ENCODE results near the gene RBM20. TPM values are rescaled to one million over a fixed set of nuclear protein-coding genes. Genes with fewer than 3 reads are reported as not detected.
A peak's percentile ranks its signal among the peaks of the same experiment; 100 is the strongest.
"Not testable (repeated sequence)": the region's sequence is repeated elsewhere in the genome, so short reads cannot be mapped to it uniquely, and the experiment has no call there.

RBM20 gene
- total RNA-seq, 1 experiment from 2014 or later: 0.10 TPM

GRCh38 chr10:110865809-110866482, 221.8 kb downstream of the RBM20 start:
- TF ChIP-seq POLR2AphosphoS5 (IDR thresholded peaks at IDR 0.05; ENCODE audit: low read depth, low read length) (no peak), REST (IDR thresholded peaks at IDR 0.05; ENCODE audit: insufficient read depth in 1 of 2, low read depth in 2 of 2, low read length in 1 of 2) (no peak), SIN3A (IDR thresholded peaks at IDR 0.05; ENCODE audit: borderline replicate concordance, insufficient read depth, low read depth, low read length) (no peak), TCF7L2 (IDR thresholded peaks at IDR 0.05; ENCODE audit: low read depth, low read length) (no peak), CTCF (IDR thresholded peaks at IDR 0.05) (no peak)
- in situ Hi-C loops (cut with HindIII; ENCODE audit: low pct_unique_long_range_greater_than_20kb, low sequenced_read_pairs) (no loop called here), intact Hi-C loops (cut with micrococcal nuclease; ENCODE audit: unreplicated experiment) (no loop called here)
- BruUV-seq (replicated peaks): no TSS peak
- H3K27me3 ChIP-seq (ENCODE audit: control insufficient read depth, insufficient read depth, low read length): no peaks in the 10 kb centered on the region
- no peaks in the 10 kb centered on the region for H3K9me3 ChIP-seq (ENCODE audit: control insufficient read depth, insufficient read depth, low read depth, low read length)
- peaks cover 13% of the 10 kb centered on the region for H3K4me1 ChIP-seq (ENCODE audit: control insufficient read depth, insufficient read depth, low read length)
- H3K36me3 ChIP-seq (ENCODE audit: control insufficient read depth, insufficient read depth, low read length): no peaks in the 10 kb centered on the region
- CTCF ChIA-PET: no interaction called here
- no peak for DNase-seq (ENCODE audit: low read depth, low spot score)
- no peak overlapping the region for H3K27ac ChIP-seq (ENCODE audit: low read length)
- no peak overlapping the region for H3K4me3 ChIP-seq (ENCODE audit: low read depth in 2 of 2, low read length in 2 of 2)
- no peak for ATAC-seq
- POLR2A ChIA-PET: no interaction called here

- Histone ChIP-seq H3K4me1 (ENCODE audit: control insufficient read depth, insufficient read depth, low read length) (peaks cover 17% of the 10 kb centered on the region), H3K27ac (ENCODE audit: low read length) (peak overlapping the region; percentile 51; the same call in 1 of the 2 replicates)
- H3K9me3 ChIP-seq (ENCODE audit: control insufficient read depth, insufficient read depth, low read depth, low read length); H3K27me3 ChIP-seq (ENCODE audit: control insufficient read depth, insufficient read depth, low read length); BruUV-seq (replicated peaks); DNase-seq (ENCODE audit: low read depth, low spot score); H3K36me3 ChIP-seq (ENCODE audit: control insufficient read depth, insufficient read depth, low read length); H3K4me3 ChIP-seq (ENCODE audit: low read depth in 2 of 2, low read length in 2 of 2); in situ Hi-C loops (cut with HindIII; ENCODE audit: low pct_unique_long_range_greater_than_20kb, low sequenced_read_pairs); ATAC-seq; intact Hi-C loops (cut with micrococcal nuclease; ENCODE audit: unreplicated experiment); POLR2A ChIA-PET: not testable (repeated sequence)
- CTCF ChIA-PET: interaction anchor here (0.6 kb wide), 1 partner anchor 105 kb away, joined by 3 read pairs; no protein-coding TSS in a partner anchor
Observed at GRCh38 chr10:110867011-110867806, 223.1 kb downstream of the RBM20 start.

Data from Panc1 (cell line).